Measurements from ENCODE around the gene ACADL.
"Not testable (repeated sequence)": the region's sequence is repeated elsewhere in the genome, so short reads cannot be mapped to it uniquely, and the experiment has no call there.

Gene ACADL

GRCh38 chr2:210199854-210200253, 25.4 kb downstream of the ACADL start:
- FAIRE-seq = no peak

- FAIRE-seq = peak; percentile 78
These were observed 26.0 kb downstream of the ACADL start for GRCh38 chr2:210199186-210199765.

DNA sequence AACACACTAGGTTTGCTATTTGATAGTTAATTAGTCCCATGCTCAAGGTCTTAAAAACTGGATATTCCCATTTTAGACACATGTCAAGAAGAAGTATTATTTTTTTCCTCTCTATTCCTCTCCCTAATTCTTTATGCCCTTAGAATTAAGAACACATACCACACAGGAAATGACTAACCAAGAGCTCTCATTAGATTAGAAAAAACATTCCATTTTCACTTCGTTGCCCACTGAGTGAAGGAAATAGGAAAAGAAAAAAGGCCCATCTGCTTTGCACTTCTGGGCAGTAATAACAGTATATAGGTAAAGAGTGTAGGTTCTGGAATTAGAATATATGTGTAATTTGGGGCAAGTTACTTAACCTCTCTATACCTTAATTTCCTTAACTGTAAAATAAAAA, 26.9 kb downstream of the ACADL start:
- FAIRE-seq = no peak

DNA sequence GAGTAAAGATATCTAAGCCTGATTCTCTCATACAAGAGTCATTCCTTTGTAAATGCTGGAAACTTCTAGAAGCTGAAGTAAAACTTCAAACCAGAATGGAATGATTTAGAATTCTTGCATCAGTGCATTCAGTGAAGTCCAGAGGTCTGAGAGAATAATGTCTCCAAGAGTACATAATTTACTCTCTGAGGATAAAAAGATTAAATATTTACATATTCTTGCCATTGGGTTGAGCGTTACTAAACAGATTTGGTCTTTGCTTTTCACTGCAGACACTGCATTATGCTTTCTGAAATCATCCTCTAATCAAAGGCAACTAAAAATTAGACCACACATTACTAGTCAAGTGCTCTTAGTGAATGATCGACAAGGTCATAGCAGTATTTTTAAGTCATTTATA, 27.5 kb downstream of the ACADL start:
- FAIRE-seq = no peak

- no peak for FAIRE-seq
These were observed 30.0 kb downstream of the ACADL start for GRCh38 chr2:210195101-210195852.

- FAIRE-seq = no peak
These were observed 34.9 kb downstream of the ACADL start for GRCh38 chr2:210190345-210190744.

DNA sequence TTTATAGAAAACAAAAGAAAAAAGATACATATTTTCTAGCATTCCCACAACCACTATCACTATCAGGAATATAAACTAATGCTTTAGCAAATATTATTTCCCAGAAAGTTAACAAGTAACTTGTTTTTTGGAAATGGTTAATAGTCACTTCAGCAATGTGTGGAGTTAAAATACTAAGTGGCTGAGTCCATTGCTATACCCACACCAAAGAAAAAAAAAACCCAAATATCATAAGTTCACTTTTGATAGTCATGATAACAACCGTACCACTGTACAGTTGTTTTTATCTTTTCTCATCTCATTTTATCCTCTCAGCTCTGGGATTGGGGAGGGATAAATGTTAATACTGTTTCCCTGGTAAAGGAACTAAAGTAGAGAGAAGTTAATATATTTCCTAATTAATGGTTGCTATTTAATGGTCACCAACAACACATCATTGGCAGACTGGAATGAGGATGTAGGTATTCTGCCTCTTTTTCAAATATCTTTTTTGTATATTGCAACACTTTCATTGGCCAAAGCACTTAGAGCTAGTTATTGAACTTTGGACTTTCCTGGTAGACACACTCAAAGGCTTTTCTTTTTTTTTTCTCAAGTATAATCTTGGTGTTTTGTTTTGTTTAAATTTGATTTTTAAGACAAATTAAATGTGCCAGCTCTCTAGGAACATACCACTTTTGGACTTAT, 35.7 kb downstream of the ACADL start:
- peak; percentile 43 for FAIRE-seq

DNA sequence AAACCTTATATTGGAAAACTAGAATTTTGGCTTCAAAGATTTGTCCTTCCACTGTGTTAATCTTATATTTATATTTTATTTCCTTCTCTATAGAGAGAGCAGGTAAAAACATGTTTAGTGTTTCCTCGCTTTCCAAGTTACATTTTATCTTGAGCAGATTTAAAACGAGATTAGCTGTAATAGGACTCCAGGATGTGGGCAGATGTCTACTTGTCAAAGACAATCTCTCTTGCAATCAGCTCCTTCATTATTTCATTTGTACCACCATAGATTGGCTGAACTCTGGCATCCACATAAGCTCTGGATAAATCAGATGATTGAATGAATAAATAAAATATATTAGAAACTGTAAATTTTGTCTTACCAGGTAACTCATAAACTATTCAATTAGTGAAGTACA, 36.5 kb downstream of the ACADL start:
- no peak for FAIRE-seq

GRCh38 chr2:210188190-210188589, 37.1 kb downstream of the ACADL start:
- no peak for FAIRE-seq

- FAIRE-seq = not testable (repeated sequence)
These were observed 41.3 kb downstream of the ACADL start for GRCh38 chr2:210183936-210184335.

DNA sequence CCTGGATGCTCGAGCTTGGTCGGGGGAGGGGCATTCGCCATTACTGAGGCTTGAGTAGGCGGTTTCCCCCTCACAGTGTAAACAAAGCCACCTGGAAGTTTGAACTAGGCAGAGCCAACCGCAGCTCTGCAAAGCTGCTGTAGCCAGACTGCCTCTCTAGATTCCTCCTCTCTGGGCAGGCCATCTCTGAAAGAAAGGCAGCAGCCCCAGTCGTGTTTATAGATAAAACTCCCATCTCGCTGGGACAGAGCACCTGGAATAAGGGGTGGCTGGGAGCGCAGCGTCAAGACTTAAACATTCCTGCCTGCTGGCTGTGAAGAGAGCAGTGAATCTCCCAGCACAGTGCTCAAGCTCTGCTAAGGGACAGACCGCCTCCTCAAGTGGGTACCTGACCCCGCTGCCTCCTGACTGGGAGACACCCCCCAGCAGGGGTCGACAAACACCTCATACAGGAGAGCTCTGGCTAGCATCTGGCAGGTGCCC, 43.6 kb downstream of the ACADL start:
- FAIRE-seq = not testable (repeated sequence)

DNA sequence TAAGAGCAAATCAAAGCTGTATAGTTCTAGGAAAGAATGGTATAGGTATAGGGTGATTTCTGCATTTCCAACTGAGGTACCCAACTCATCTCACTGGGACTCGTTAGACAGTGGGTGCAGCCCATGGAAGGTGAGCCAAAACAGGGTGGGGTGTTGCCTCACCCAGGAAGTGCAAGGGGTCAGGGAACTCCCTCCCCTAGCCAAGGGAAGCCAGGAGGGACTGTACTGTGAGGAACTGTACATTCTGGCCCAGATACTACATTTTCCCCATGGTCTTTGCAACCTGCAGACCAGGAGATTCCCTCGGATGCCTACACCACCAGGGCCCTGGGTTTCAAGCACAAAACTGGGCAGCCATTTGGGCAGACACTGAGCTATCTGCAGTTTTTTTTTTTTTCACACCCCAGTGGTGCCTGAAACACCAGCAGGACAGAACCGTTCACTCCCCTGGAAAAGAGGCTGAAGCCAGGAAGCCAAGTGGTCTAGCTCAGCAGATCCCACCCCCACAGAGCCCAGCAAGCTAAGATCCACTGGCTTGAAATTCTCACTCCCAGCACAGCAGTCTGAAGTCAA, 44.1 kb downstream of the ACADL start:
- FAIRE-seq = not testable (repeated sequence)

- no peak for FAIRE-seq
These were observed 44.8 kb downstream of the ACADL start for GRCh38 chr2:210180477-210180876.

DNA sequence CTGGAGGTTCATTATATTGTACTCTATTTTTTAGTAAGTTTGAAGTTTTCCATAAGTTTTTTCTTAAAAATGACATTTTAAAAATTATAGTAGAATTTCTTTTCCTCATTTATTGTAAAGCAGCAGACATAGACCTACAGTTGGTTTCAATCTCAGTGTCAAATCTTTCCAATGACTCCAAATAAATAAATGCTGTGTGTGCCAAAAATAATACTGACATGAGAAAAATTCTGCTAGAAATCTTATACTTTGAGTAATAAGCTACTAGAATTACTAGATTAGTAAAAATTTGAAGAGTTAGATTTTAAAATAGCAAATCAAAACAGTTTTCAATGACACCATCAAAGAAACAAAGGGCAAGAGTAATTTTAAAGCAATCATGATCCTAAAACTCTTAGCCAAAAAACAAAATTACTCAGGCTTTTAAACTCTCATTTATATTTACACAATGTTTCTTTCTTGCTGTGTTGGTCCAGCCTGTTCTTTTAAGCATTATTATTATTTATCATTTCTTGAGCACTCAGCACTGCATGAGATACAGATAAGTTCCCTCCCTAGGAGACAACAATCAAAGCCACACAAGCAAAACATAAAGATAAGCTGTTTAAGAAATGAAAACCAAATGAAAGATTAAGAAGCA, 45.8 kb downstream of the ACADL start:
- FAIRE-seq = no peak

- FAIRE-seq = no peak
These were observed 47.5 kb downstream of the ACADL start for GRCh38 chr2:210177769-210178168.

DNA sequence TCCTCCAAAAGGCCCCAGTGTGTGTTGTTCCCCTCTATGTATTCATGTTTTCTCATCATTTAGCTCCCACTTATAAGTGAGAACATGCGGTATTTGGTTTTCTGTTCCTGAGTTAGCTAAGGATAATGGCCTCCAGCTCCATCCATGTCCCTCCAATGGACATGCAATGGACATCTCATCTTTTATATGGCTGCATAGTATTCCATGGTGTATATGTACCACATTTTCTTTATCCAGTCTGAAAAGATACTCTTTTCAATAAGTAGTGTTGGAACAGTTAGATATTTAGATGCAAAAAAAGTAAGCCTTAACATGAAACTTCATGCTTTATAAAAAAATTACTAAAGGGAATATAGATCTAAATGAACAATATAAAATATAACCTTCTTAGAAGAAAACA, 48.1 kb downstream of the ACADL start:
- FAIRE-seq = not testable (repeated sequence)

DNA sequence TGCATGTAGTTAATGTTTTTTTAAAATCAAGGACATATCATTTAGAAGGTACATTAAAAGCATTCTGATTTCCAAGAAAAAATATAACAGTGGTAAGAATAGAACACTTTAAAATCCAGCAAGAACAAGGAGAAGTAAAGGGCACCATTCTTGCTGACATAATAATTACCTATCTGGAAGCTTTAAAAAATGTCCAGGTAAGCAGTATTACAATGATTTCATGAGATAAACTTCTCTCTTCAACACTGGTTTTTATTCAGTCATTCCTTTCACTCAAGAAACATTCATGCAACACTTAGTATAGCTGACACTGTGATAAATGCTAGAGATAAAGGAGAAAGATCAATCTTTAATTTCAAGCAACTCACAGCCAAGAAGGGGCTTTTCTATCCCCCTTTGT, 51.2 kb downstream of the ACADL start:
- no peak for FAIRE-seq

GRCh38 chr2:210172219-210172575, 53.0 kb downstream of the ACADL start:
- no peak for FAIRE-seq

DNA sequence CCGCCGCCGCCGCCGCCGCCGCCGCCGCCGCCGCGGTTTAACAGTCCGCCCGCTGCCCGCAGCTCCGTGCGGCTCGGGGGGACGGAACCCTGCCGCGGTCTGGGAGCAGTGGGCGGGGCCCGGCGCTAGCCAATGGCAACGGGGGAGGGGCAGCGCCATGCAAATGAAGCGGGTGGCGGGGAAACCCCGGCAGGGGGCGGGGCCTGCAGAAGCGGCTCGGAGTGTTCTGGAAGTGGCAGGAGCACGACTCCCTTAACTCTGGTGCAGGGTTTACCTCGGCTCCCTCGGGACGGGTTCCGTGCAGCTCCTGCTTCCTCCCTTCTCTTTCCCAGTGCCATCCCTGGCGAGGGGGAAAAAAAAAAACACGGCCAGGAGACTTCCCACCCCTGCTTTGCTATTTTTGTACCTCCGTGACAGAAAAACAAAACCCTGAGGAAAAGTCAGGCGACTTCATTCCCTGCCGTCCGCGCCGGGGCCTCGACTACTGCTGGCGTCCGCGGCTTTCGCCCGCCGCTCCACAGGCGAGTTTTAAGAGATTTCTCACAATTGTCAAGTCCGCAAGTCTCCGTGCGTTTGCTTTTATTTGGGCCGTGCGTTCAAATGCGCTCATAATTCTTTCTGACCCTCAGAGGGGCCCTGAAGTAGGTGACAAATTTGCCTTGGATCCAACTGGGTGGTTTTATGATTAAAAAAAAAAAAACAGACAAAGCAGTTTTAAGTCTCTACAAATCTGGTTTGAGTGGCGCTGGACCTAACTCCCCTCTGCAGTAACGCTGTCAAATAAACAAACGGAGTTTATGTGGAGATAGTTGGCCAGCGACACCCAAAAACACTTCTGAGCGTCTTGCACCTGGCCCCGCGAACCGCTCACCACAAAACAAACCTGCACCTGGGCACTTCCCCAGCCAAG, 53.7 kb downstream of the ACADL start, which contains the start of gene KANSL1L:
Gene KANSL1L, minus strand, starts transcription at position 101 of the 910 bp plus-strand sequence. CDS start 16,827 bp downstream, outside the sequence.
- FAIRE-seq = no peak

GRCh38 chr2:210170446-210171303, 54.6 kb downstream of the ACADL start:
- peak; percentile 66 for FAIRE-seq

DNA sequence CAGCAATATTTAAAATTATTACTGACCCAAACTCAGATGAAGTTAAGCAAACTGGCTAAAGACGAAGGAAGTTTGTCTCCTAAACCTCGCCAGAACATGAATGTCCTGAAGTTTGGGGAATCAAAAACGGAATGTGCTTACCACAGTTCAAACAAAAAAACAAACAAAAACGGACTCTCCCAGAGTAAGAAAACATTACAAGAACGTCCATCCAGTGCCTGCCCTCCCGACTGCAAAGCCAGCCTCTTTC, 55.1 kb downstream of the ACADL start:
- FAIRE-seq = no peak

All from colon (tissue), 2 donors.